SH-SY5Y (cell line): Measurements from ENCODE around the gene MOB3B.

ENCODE experiments used
- GATA2 ChIP-seq: IDR thresholded peaks from 2 replicates; pipeline ENCODE4 v1.6.1; 2011; ENCODE audit warnings: mild to moderate bottlenecking, low read depth, low read length
- GATA3 ChIP-seq: IDR thresholded peaks from 2 replicates; pipeline ENCODE4 v1.6.1; 2011; ENCODE audit warnings: low read depth, mild to moderate bottlenecking, low read length, moderate library complexity

MOB3B gene

GRCh38 chr9:27529316-27530278 lies at the start of gene MOB3B:
Gene MOB3B, minus strand, starts transcription at chr9:27529814. Its CDS starts 74,264 bp downstream, at chr9:27455550.
- TF ChIP-seq GATA2, result no peak
- TF ChIP-seq GATA3, result no peak

- 0 out of 2 replicates have a peak, but pooled peaks have one; percentile 5 for TF ChIP-seq GATA2
- TF ChIP-seq GATA3, result no peak
Measured at GRCh38 chr9:27573634-27574590, 44.3 kb upstream of the MOB3B start.

- TF ChIP-seq GATA2 (no peak), GATA3 (no peak)
Measured at GRCh38 chr9:27572918-27573633, 43.5 kb upstream of the MOB3B start, which contains the start of gene C9orf72. Gene C9orf72, minus strand, starts transcription at chr9:27573481. Its CDS starts 6,361 bp downstream, at chr9:27567120.

- TF ChIP-seq GATA2 (peak; percentile 64), GATA3 (no peak)
Measured at GRCh38 chr9:27572566-27572917, 42.9 kb upstream of the MOB3B start.

DNA sequence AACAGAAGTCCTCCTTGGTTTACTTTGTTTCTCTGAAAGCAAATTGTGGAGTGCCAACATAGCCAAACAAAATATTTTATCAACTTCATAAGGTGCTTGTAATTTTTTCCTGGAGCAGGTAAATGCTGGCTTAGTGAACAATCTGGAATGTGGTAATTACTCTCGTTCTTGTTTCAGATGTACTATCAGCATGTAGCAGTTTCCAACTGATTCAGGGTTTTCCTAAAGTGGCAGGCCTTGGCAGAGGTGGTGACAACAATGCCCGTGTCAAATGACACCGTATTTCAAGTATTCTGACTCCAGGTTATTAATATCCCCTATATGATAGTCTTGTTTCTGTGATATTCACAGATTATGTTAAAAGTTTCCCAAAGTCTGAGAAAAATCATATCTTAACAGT lies 42.4 kb upstream of the MOB3B start:
- TF ChIP-seq GATA3, result no peak
- TF ChIP-seq GATA2, result no peak

DNA sequence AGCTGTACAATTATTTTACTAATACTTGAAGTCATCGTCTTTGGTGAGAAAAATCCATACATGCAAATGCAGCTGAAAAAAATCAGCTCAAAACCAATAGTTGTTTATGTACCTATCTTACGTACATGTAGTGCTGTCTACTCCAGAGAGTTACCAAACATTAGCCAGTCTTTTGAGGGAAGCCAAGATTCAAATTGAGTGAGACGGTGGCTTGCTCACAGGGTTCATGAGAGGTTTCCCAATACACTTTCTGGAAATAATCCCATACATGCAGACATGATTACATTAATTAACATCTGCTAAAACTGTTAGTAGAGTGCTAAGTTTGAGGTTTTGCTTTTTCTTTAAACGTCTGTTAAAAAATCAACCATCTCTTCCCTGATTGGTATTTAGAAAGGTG lies 41.4 kb upstream of the MOB3B start:
- no peak for TF ChIP-seq GATA3
- no peak for TF ChIP-seq GATA2

- TF ChIP-seq GATA2 (no peak), GATA3 (no peak)
Measured at GRCh38 chr9:27569406-27569805, 39.8 kb upstream of the MOB3B start.

- TF ChIP-seq GATA2, result no peak
Measured at GRCh38 chr9:27566118-27566517, 36.5 kb upstream of the MOB3B start.

- no peak for TF ChIP-seq GATA3
- no peak for TF ChIP-seq GATA2
Measured at GRCh38 chr9:27565696-27566095, 36.1 kb upstream of the MOB3B start.

GRCh38 chr9:27564670-27565069 lies 35.1 kb upstream of the MOB3B start:
- TF ChIP-seq GATA2, result no peak
- TF ChIP-seq GATA3, result no peak

GRCh38 chr9:27563738-27564430 lies 34.3 kb upstream of the MOB3B start:
- TF ChIP-seq GATA3, result no peak
- TF ChIP-seq GATA2, result no peak

GRCh38 chr9:27561685-27562084 lies 32.1 kb upstream of the MOB3B start:
- TF ChIP-seq GATA3 (no peak), GATA2 (no peak)

DNA sequence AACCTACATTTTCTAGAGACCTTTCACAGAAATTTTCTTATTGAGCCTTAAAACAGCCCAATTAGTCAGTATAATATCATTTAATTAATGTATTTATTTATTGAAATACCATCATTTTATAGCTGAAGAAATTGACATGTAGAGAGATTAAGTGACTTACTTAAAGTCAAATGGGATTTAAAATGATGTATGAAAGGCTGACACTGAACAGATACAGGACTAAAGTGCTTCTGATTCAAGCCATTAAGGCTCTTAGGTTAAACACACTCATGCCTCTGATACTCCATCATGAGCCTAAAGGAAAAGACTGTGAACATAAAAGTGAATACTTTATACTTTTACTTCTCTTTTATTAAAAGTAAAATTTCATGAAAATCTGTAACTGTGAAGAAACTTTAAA lies 30.8 kb upstream of the MOB3B start:
- TF ChIP-seq GATA2 (no peak), GATA3 (no peak)
